ENCODE results near the gene RFX4. TPM values are rescaled to one million over a fixed set of nuclear protein-coding genes. Genes with fewer than 3 reads are reported as not detected.

RFX4 gene
- total and polyA plus RNA-seq, 2 of the 8 experiments (the other 6 are each of a cell fraction or from before 2014, with no cell fraction given) = 0.06 TPM; not detected in 1

GRCh38 chr12:106709068-106709511, 126.3 kb downstream of the RFX4 start (continued):
- TF ChIP-seq ASH2L (IDR thresholded peaks at IDR 0.05; ENCODE audit: low read length) = no peak
- TF ChIP-seq GABPA (IDR thresholded peaks at IDR 0.05; ENCODE audit: borderline replicate concordance, insufficient read depth, low read length) = no peak
